ENCODE results near the gene R3HDM2. TPM values are rescaled to one million over a fixed set of nuclear protein-coding genes. Genes with fewer than 3 reads are reported as not detected.
"Not testable (repeated sequence)": the region's sequence is repeated elsewhere in the genome, so short reads cannot be mapped to it uniquely, and the experiment has no call there.

R3HDM2 gene
- total RNA-seq, 4 donors from 2014 or later = 31.0 to 51.9 (median 41.6) TPM

DNA sequence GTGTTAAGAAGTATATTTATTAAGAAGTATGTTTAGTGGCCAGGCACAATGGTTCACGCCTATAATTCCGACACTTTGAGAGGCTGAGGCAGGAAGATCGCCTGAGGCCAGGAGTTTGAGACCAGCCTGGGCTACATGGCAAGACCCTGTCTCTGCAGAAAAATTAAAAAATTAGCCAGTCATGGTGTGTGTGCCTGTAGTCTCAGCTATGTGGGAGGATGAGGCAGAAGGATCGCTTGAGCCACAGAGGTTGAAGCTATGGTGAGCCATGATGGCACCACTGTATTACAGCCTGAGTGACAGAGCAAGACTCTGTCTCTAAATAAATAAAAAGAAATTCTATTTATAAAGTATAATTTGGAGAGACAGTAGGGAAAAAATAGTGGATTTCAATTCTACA is 20.3 kb downstream of the R3HDM2 start:
- no peaks in the 10 kb centered on the region for H3K27me3 ChIP-seq
- TF ChIP-seq, protein P1, sequence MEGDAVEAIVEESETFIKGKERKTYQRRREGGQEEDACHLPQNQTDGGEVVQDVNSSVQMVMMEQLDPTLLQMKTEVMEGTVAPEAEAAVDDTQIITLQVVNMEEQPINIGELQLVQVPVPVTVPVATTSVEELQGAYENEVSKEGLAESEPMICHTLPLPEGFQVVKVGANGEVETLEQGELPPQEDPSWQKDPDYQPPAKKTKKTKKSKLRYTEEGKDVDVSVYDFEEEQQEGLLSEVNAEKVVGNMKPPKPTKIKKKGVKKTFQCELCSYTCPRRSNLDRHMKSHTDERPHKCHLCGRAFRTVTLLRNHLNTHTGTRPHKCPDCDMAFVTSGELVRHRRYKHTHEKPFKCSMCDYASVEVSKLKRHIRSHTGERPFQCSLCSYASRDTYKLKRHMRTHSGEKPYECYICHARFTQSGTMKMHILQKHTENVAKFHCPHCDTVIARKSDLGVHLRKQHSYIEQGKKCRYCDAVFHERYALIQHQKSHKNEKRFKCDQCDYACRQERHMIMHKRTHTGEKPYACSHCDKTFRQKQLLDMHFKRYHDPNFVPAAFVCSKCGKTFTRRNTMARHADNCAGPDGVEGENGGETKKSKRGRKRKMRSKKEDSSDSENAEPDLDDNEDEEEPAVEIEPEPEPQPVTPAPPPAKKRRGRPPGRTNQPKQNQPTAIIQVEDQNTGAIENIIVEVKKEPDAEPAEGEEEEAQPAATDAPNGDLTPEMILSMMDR (IDR thresholded peaks at IDR 0.05) = no peak
- no peak for TF ChIP-seq EP300 (IDR thresholded peaks at IDR 0.05)
- no peak for TF ChIP-seq POLR2A (IDR thresholded peaks at IDR 0.05)
- no peak overlapping the region for H3K4me3 ChIP-seq
- no peaks in the 10 kb centered on the region for H3K36me3 ChIP-seq
- DNase-seq (ENCODE audit: low spot score in 2 of 2) = no peak
- peaks cover 0 to 8% (median 0%) of the 10 kb centered on the region in 4 donors for H3K4me1 ChIP-seq
- no peak overlapping the region for H3K27ac ChIP-seq
- no peaks in the 10 kb centered on the region for H3K9me3 ChIP-seq
- 96 to 97% methylated on average over 4 of the region's 4 CpGs for WGBS, 2 donors

DNA sequence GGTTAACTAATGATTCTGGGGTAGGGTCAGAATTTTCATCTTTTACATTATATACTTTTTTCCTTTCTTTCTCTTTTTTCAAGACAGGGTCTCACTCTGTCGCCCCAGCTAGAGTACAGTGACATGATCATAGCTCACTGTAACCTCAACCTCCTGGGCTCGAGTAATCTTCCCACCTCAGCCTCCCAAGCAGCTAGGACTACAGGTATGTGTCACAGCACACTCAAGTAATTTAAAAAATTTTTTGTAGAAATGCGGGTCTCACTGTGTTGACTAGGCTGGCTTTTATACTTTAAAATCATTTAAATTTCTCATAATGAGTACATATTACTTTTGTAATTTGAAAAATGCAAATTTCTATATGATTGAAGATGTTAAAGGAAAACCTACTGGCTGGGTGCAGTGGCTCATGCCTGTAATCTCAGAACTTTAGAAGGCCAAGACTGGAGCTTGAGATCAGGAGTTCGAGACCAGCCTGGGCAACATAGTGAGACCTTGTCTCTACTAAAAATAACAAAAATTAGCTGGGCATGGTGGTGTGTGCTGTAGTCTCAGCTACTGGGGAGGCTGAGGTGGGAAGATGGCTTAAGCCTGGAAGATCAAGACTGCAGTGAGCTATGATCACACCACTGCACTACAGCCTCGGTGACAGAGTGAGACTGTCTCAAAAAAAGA is 25.7 kb downstream of the R3HDM2 start:
- no peak overlapping the region for H3K4me3 ChIP-seq
- no peak overlapping the region for H3K27ac ChIP-seq
- peaks cover 0 to 15% (median 2%) of the 10 kb centered on the region in 4 donors for H3K4me1 ChIP-seq
- no peaks in the 10 kb centered on the region for H3K9me3 ChIP-seq
- no peaks in the 10 kb centered on the region for H3K27me3 ChIP-seq
- no peaks in the 10 kb centered on the region for H3K36me3 ChIP-seq
- no peak for DNase-seq (ENCODE audit: low spot score in 2 of 2)
- TF ChIP-seq, protein P1 (IDR thresholded peaks at IDR 0.05) = no peak
- no peak for TF ChIP-seq EP300 (IDR thresholded peaks at IDR 0.05)
- no peak for TF ChIP-seq POLR2A (IDR thresholded peaks at IDR 0.05)
- WGBS, 2 donors = 94 to 95% methylated on average over 5 of the region's 5 CpGs

DNA sequence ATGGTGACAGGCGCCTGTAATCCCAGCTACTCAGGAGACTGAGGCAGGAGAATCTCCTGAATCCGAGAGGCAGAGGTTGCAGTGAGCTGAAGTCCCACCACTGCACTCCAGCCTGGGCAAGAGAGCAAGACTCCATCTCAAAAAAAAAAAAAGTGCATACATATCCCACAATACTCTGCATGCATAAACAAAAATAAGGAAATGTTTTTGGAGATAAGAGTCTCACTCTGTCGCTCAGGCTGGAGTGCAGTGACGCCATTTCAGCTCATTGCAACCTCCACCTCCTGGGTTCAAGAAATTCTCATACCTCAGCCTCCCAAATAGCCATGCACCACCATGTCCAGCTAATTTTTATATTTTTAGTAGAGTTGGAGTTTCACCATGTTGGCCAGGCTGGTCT is 28.7 kb downstream of the R3HDM2 start:
- 94 to 100% methylated on average over 4 of the region's 4 CpGs for WGBS, 2 donors
- H3K27me3 ChIP-seq, H3K4me3 ChIP-seq: not testable (repeated sequence)

DNA sequence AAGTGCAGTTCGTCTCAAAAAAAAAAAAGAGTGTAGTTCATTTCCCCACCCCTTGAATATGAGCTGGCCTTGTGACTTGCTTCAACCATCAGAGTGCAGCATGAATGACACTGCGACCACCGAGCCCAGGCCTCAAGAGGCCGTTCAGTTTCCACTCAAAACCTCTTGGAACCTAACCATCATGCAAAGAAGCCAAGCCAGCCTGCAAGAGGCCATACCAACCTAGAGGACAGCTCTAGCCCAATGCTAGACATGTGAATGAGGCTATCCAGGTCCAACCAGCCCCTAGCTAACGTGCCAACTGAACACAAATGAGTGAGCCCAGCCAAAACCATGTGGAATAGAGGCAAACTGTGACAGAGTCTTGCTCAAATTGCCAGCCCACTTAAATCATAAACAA is 29.7 kb downstream of the R3HDM2 start:
- DNase-seq (ENCODE audit: low spot score in 2 of 2) = no peak
- no peak overlapping the region for H3K4me3 ChIP-seq
- H3K27ac ChIP-seq = no peak overlapping the region
- TF ChIP-seq POLR2A (IDR thresholded peaks at IDR 0.05) = no peak
- TF ChIP-seq, protein P1 (IDR thresholded peaks at IDR 0.05) = no peak
- H3K27me3 ChIP-seq = no peaks in the 10 kb centered on the region
- H3K9me3 ChIP-seq = no peaks in the 10 kb centered on the region
- H3K4me1 ChIP-seq = peaks cover 0 to 12% (median 2%) of the 10 kb centered on the region in 4 donors
- H3K36me3 ChIP-seq = no peaks in the 10 kb centered on the region
- 33 to 40% methylated on average over 5 of the region's 5 CpGs for WGBS, 2 donors

More for the DNA sequence above, 28.7 kb downstream of the R3HDM2 start:
- DNase-seq (ENCODE audit: low spot score in 2 of 2); H3K9me3 ChIP-seq; H3K36me3 ChIP-seq; H3K27ac ChIP-seq: not testable (repeated sequence)
- H3K4me1 ChIP-seq = peaks cover 0 to 12% (median 2%) of the 10 kb centered on the region in 4 donors

DNA sequence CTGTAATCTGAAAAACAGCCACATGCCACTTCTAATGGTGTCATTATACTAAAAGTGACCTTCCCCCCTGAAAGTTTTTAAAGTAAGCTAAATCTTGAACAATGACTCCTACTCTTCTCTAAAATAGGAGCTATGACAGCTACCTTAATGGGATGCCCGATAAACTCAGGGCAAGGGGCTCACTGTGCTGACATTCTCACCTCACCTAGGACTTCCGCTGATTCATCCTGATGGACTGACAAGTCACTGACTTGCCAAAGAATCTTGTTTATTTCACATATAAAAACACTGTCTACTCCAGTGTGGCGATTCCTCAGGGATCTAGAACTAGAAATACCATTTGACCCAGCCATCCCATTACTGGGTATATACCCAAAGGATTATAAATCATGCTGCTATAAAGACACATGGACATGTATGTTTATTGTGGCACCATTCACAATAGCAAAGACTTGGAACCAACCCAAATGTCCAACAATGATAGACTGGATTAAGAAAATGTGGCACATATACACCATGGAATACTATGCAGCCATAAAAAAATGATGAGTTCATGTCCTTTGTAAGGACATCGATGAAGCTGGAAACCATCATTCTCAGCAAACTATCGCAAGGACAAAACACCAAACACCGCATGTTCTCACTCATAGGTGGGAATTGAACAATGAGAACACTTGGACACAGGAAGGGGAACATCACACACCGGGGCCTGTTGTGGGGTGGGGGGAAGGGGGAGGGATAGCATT is 31.0 kb downstream of the R3HDM2 start:
- not testable (repeated sequence) for H3K4me3 ChIP-seq; H3K36me3 ChIP-seq; H3K27me3 ChIP-seq; H3K9me3 ChIP-seq; H3K27ac ChIP-seq; DNase-seq (ENCODE audit: low spot score in 2 of 2)
- peaks cover 0 to 12% (median 2%) of the 10 kb centered on the region in 4 donors for H3K4me1 ChIP-seq
- 92 to 93% methylated on average over 7 of the region's 7 CpGs for WGBS, 2 donors

DNA sequence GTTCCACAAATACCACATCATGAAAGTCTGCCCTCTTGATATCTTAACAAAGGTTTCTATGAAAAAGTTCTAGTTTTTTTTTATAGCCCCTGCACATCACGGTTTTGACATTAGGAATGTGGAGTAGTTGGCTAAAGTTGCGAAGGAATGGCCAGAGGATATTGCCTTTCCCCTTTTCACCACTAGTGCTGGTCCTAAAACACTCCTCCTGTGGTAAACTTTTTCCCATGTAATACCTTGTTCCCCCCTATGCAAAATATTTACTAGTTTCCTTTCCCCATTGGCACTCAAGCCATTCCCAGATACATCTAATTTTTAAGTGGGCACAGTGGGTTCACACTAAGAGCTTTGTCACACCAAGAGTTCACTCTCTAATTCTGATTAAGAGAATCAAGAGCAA is 33.4 kb downstream of the R3HDM2 start:
- peaks cover 0 to 12% (median 2%) of the 10 kb centered on the region in 4 donors for H3K4me1 ChIP-seq
- H3K27ac ChIP-seq = no peak overlapping the region
- WGBS, 2 donors = 78 to 87% methylated on average over 2 of the region's 2 CpGs
- TF ChIP-seq EP300 (IDR thresholded peaks at IDR 0.05) (no peak), POLR2A (IDR thresholded peaks at IDR 0.05) (no peak)
- TF ChIP-seq, protein P1 (IDR thresholded peaks at IDR 0.05) = no peak
- no peaks in the 10 kb centered on the region for H3K27me3 ChIP-seq
- H3K4me3 ChIP-seq = no peak overlapping the region
- peaks cover 0 to 30% (median 0%) of the 10 kb centered on the region in 3 donors for H3K36me3 ChIP-seq
- H3K9me3 ChIP-seq = no peaks in the 10 kb centered on the region
- DNase-seq (ENCODE audit: low spot score in 2 of 2) = no peak
